ENCODE results near the gene TMEM39B.
"Not testable (repeated sequence)": the region's sequence is repeated elsewhere in the genome, so short reads cannot be mapped to it uniquely, and the experiment has no call there.

TMEM39B gene

GRCh38 chr1:32071758-32072621 lies 749 bp upstream of the TMEM39B start:
- DNase-seq: peak; percentile 85

GRCh38 chr1:32073299-32074229 lies 825 bp downstream of the TMEM39B start:
- no peak for DNase-seq

DNA sequence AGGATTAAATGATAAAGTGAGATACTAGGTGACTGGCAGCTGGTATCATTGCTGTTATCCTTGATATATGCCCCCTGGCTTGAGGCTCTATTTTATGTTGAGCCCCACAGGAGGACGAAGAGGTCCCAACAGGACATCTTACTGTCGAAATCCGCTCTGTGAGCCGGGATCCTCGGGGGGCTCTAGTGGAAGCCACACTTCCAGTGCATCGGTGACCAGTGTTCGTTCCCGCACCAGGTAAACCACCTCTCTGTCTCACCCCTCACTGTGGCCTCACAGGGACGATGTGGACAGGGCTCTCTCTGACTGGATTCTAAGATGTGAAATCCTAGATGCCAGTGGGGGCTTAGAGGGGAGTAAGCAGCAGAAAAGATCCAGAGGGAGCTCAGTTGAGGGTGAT lies 2.1 kb downstream of the TMEM39B start:
- DNase-seq: no peak

DNA sequence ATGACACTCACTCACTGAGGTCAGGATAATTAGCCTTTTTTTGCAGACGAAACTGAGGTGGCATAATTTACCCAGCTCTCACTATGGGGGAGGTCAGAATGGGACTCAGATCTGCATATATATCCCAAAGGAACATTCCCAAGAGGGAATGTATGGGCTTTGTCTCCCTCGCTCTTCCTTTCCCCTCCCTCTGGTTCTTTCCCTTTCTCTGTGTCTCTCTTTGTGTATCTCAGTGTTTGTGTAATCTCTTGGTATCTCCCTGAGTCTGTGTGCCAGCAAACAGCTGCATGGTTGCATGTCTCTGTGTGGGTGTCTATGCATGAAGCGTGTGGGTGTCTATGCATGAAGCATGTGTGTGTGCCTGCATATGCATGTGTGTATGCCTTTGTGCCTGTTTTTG lies 4.7 kb downstream of the TMEM39B start:
- no peak for DNase-seq

DNA sequence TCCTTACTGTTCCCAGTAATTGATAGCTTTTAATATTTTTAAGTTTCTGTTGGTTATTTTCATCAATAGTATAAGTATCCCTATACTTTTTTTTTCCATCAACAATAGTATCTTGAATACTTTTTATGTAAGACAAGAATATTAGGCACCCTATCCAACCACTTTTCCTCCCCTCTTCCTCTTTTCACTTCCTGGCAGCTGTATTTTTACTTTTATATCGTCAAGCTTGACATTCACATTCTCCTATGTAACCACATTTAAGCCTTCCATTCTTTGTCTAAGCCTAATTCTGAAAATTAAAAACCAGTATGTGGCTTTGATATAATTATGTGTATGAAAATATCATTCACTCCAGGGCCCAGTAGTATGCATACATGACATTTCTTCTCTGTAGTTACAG lies 9.3 kb downstream of the TMEM39B start:
- no peak for DNase-seq

- DNase-seq: not testable (repeated sequence)
Measured at GRCh38 chr1:32086381-32086780, 13.6 kb downstream of the TMEM39B start.

DNA sequence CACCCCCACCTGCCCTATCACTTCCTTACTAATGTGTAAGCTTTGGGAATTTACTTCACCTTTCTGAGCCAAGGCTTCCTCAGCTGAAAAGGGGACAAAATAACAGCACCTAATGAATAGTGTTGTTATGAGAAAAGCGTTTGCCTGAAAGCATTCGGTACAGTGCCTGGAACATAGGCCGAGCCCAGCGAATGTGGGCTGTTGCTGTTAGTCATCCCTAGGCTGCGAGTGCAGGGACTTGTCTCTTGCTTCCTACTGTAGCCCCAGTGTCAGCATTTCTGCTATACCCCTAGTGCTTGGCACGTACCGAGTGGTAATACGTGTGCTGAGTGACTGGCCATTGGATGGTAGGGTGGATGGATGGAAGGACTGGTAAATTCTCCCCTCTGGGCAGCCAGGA lies 18.4 kb downstream of the TMEM39B start:
- DNase-seq: no peak

DNA sequence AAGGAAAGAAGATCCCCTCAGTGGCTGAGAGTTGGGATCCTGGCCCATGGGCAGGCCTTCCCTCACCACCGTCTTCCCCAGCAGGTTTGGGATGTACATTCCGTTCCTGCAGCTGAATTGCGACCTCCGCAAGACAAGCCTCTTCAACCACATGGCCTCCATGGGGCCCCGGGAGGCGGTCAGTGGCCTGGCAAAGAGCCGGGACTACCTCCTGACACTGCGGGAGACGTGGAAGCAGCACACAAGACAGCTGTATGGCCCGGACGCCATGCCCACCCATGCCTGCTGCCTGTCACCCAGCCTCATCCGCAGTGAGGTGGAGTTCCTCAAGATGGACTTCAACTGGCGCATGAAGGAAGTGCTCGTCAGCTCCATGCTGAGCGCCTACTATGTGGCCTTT lies 18.9 kb downstream of the TMEM39B start:
- no peak for DNase-seq

GRCh38 chr1:32094746-32095521 lies 22.2 kb downstream of the TMEM39B start:
- DNase-seq: no peak

GRCh38 chr1:32099426-32099825 lies 26.7 kb downstream of the TMEM39B start:
- DNase-seq: no peak

DNA sequence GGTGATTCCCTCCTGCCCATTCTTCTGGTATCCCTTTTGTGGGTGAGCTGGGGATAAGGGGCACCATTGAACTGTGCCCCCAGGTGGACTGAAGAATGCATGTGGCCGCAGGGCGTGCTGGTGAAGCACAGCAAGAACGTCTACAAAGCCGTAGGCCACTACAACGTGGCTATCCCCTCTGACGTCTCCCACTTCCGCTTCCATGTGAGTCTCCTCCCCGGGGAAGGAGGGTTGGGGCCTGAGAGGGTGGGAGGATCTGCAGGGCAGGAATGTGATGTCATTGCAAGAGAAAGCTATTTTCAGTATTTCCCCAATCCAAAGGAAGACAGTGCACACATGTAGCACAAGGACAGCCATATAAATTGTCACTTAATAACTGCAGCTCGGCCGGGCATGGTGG lies 27.6 kb downstream of the TMEM39B start:
- DNase-seq: peak; percentile 48

GRCh38 chr1:32100807-32101708 lies 28.3 kb downstream of the TMEM39B start:
- DNase-seq: peak; percentile 83

DNA sequence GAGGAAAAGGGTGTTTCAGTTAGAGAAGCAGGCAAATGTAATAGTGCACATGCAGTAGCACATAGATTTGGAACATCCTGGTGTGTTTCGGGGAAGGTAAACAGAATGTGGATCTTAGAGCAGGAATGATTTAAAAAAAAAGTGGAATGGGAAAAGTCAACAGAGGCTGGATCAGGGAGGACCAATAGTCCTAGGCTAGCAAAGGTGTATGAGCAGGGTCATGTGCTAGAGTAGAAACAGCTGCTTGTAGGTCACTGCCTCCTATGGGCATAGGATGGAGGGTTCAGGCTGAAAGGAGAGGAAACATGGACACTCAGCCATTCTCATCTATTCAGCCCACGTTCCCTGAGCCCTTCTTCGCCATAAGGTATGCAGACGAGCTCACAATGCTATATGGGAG lies 31.4 kb downstream of the TMEM39B start:
- DNase-seq: no peak

GRCh38 chr1:32105338-32105737 lies 32.6 kb downstream of the TMEM39B start:
- no peak for DNase-seq

DNA sequence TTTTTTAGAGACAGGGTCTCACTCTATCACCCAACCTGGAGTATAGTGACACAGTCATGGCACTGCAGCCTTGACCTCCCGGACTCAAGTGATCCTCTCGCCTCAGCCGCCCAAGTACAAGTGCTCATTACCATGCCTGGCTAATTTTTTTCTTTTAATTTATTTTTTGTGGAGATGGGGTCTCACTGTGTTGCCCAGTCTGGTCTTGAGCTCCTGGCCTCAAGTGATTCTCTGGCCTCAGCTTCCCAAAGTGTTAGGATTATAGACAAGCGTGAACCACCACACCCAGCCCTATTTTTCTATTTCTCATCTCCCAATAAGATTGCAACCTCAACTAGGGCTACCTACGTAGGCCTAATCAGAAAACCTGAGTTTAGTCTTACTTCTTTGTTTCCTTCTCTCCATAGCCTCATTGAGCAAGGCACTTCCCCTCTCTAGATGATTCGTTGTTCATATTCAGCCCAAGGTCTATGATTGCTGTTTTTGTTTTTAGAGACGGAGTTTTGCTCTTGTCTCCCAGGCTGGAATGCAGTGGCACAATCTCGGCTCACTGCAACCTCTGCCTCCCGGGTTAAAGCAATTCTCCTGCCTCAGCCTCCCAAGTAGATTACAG lies 34.0 kb downstream of the TMEM39B start:
- no peak for DNase-seq

GRCh38 chr1:32107742-32108661 lies 35.3 kb downstream of the TMEM39B start, which contains the start of gene KPNA6:
Gene KPNA6, plus strand, starts transcription at chr1:32108056. Its CDS starts 75 bp downstream, at chr1:32108131.
- peak; percentile 97 for DNase-seq

DNA sequence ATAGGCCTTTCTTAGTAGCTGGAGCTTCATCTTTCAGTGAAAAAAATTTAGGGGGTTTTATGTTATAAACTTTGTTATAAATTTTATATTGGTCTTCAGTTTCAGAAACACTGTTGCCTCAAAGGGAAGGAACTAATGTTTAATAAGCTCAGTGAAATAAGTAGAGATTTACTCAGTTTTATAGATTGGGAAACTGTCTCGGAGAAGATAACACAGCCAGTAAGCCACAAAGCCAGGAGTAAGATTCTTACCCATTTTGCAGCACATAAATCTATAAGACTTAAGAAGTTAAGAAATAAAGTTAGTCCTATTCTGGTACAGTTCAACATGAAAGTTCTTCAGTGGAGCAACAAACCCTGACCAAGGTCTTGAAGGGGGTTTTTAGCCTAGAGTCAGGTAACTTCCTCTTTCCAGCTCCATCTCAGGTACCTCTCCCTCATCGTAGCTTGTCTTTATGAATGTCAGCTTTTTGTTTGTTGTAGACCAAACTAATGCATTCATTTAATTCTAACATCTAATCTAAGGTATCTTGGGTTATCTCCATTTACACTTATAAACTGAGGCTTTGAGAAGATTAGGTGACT lies 38.4 kb downstream of the TMEM39B start:
- no peak for DNase-seq

- no peak for DNase-seq
Measured at GRCh38 chr1:32111789-32112188, 39.0 kb downstream of the TMEM39B start.

GRCh38 chr1:32112806-32113375 lies 40.2 kb downstream of the TMEM39B start:
- no peak for DNase-seq
